GM12872 (cell line): Measurements from ENCODE around the gene DSCAM.

Experiments used
- CTCF ChIP-seq: IDR thresholded peaks from 3 replicates; pipeline ENCODE4 v1.5.1; 2011; ENCODE audit warnings: low read depth, mild to moderate bottlenecking, low read length, moderate library complexity; ENCODE audit not compliant: insufficient read depth

The DSCAM gene

GRCh38 chr21:40595806-40596205 lies 251.2 kb downstream of the DSCAM start:
- no peak for TF ChIP-seq CTCF

DNA sequence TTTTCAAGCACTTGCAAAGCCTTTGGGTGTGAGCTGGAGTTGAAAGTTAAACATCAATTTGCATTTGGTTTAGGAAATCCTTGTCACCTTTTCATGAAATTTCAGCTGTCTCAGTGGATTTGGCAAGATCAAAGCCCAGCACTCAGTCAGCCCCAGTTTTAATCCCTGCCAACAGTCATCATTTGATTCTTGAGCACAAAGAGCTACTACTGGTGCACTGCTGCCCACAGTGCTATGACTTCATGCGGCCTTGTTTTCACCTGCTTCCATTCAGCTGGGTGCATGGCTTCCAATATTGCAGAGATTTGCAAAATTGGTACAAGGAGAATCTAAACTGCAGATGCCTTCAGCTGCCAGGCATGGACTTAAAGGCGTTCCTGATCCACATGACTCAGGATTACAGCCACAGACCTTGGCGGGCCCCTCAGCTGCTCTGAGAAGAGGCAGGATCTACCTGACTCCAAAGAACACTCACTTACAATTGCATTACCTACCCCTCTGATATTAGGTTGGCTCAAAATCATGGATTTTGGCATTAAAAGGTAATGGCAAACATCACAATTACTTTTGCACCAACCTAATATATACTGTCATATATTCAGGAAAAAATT lies 259.1 kb downstream of the DSCAM start:
- TF ChIP-seq CTCF, result no peak

GRCh38 chr21:40586575-40586974 lies 260.4 kb downstream of the DSCAM start:
- no peak for TF ChIP-seq CTCF

DNA sequence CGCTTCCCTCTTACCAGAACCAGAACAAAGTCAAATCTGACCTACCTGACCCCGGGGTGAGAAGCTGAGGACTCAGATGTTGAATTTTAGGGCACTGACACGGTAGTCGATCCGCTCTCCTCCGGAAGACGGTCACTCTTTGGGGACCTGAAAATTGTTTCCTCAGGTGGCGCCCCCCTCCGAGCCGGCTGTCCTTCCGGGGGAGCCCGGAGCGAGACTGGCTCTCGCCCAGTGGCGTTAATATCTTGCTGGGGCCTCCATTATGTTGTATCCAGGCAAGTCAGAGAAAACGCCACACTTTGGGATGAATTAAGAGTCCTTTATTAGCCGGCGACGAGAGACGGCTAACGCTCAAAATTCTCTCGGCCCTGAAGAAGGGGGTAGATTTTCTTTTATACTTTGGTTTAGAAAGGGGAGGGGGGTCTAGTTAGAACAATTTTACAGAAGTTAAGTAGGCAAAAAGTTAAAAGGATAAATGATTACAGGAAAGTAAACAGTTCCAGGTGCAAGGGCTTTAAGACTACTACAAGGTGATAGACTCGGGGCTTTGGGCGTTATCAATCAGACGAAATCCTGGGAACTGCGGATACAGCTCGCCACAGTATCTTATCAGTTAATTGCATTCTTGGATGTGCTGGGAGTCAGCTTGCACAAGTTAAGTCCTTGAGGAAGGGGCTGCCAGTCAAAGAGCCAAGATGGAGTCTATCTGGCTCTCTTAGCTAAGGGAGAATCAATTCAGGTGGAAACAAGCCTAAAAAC lies 269.5 kb downstream of the DSCAM start:
- no peak for TF ChIP-seq CTCF

DNA sequence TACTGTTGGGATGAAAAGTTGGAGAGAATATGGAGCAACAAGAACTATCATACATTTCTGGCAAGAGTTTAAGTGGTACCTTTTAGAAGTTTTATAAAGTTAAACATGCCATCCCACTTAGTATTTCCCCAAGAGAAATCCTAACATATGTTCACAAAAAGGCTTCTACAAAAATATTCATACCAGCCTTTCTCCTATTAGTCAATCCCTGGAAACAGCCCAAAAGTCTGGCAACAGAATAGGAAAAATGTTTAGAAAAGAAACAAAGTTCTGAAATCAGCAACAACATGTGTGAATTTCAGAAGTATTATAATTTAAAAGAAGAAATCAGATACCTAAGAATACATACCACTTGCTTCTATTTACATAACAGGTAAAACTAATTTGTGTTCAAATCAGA lies 271.0 kb downstream of the DSCAM start:
- TF ChIP-seq CTCF, result no peak

GRCh38 chr21:40569357-40569756 lies 277.6 kb downstream of the DSCAM start:
- TF ChIP-seq CTCF, result no peak

DNA sequence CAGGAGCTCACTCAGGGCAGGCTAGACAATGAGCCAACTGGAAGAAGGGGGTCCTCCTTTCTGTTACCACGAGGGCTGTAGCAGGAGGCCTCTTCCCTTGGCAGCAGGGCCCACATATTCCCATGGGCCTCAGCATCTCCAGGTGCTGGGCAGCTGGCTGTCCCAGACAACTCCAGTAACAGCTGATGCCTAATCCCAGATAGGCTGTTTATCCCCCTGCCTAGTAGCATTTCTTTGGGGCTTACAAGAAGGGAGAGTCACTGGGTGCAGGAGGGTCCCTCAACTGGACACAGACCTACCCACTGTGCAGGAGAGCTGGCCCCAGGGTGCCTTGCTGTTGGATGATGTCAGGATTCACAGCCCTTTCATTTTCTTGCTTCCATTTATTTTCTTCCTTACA lies 278.2 kb downstream of the DSCAM start:
- no peak for TF ChIP-seq CTCF
